Esophagus muscularis mucosa (tissue), 4 donors: Measurements from ENCODE around the gene OXCT1. TPM values are rescaled to one million over a fixed set of nuclear protein-coding genes. Genes with fewer than 3 reads are reported as not detected.
"Not testable (repeated sequence)": the region's sequence is repeated elsewhere in the genome, so short reads cannot be mapped to it uniquely, and the experiment has no call there.

Experiments used
- DNase-seq: peaks from one replicate; pipeline ENCODE4 v3.0.0-alpha.2; 2017; ENCODE audit errors: extremely low spot score
- H3K27ac ChIP-seq, 4 donors: fragments of 200-600 bp; sonication (generic); replicated peaks in 1 of 4; 1 replicate in 3 of 4; 2 replicates in 1 of 4; pipeline ENCODE4 v1.5.1; 2016 to 2019; ENCODE audit warnings: mild to moderate bottlenecking in 1 of 4
- H3K27me3 ChIP-seq, 4 donors: fragments of 200-600 bp; sonication (generic); one replicate each; pipeline versions ENCODE4 v1.5.1 to v1.6.0; 2016 to 2019
- H3K36me3 ChIP-seq, 4 donors: fragments of 200-600 bp; sonication (generic); one replicate each; pipeline ENCODE4 v1.5.1; 2016 to 2019
- H3K4me1 ChIP-seq, 4 donors: fragments of 200-600 bp; sonication (generic); one replicate each; pipeline ENCODE4 v1.5.1; 2016 to 2019
- H3K4me3 ChIP-seq, 4 donors: fragments of 200-600 bp; sonication (generic); 1 replicate in 2 of 4; 2 replicates in 2 of 4; pipeline ENCODE4 v1.5.1; 2016 to 2019; ENCODE audit warnings: mild to moderate bottlenecking in 4 of 4, moderate library complexity in 1 of 4
- H3K9me3 ChIP-seq, 4 donors: fragments of 200-600 bp; sonication (generic); 1 replicate in 3 of 4; 2 replicates in 1 of 4; pipeline ENCODE4 v1.5.1; 2016 to 2019
- CTCF ChIP-seq, 3 experiments: fragments of 200-600 bp in 2 of 3; fragments of 450-650 bp in 1 of 3; sonication (generic) in 2 of 3; IDR thresholded peaks; one replicate each; pipeline ENCODE4 v1.5.1; 2017 to 2019; ENCODE audit warnings: antibody characterized with exemption in 3 of 3, mild to moderate bottlenecking in 2 of 3, moderate library complexity in 1 of 3
- EP300 ChIP-seq: sonication (generic); formaldehyde crosslinking; IDR thresholded peaks from one replicate; pipeline ENCODE4 v1.6.1; 2017; ENCODE audit warnings: antibody characterized with exemption
- POLR2A ChIP-seq: fragments of 450-650 bp; IDR thresholded peaks from one replicate; pipeline ENCODE4 v1.6.1; 2017; ENCODE audit warnings: antibody characterized with exemption, moderate library complexity, mild to moderate bottlenecking, low read depth
- POLR2AphosphoS5 ChIP-seq, 2 donors: sonication (generic); formaldehyde crosslinking; IDR thresholded peaks; one replicate each; pipeline ENCODE4 v1.6.1; 2017; ENCODE audit warnings: antibody characterized with exemption in 2 of 2
- WGBS: methylation state at CpG from one replicate; pipeline ENCODE4 v1.1.5; 2018; 5-methylcytosine and 5-hydroxymethylcytosine counted together
- intact Hi-C: fragments of 100-400 bp; cut with DNase I; formaldehyde crosslinking; loops from one replicate; pipeline ENCODE4 v1.15.1; 2023
- total RNA-seq, 4 donors: library from RNA; depleted of rRNA; stranded (reverse); fragments of >200 nt; gene quantifications; one replicate each; pipeline versions ENCODE4 v1.1.0 to v1.2.1, GENCODE V29; 2016

The OXCT1 gene
- total RNA-seq, 4 donors from 2014 or later, result 30.8 to 47.6 (median 37.7) TPM

DNA sequence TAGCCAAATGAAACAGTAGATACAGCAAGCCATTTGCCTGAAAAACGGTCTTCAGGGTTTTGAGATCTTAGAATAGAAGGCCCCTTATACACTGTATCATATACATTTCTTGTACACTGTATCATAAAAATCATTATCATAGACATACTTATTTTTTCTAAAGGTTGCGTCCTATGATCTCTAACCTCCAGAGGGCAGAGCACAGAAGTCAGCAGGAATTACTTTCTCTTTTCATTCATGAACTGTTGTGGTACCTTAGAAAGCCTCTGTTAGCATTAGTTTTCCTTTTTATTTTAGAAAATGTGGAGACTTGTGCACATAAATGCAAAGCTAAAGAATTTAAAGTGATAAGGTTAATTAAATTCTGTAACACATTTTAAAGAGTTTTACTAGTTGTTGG, 115.4 kb downstream of the OXCT1 start:
- Histone ChIP-seq H3K27me3 (no peaks in the 10 kb centered on the region), H3K4me1 (peaks cover 0 to 5% (median 2%) of the 10 kb centered on the region in 4 donors), H3K36me3 (peaks cover 5 to 18% (median 9%) of the 10 kb centered on the region in 4 donors), H3K9me3 (no peaks in the 10 kb centered on the region), H3K4me3 (no peak overlapping the region), H3K27ac (no peak overlapping the region)
- intact Hi-C loops, result no loop called here
- no peak for TF ChIP-seq CTCF (IDR thresholded peaks at IDR 0.05)
- no peak for TF ChIP-seq EP300
- no peak for TF ChIP-seq POLR2AphosphoS5 (IDR thresholded peaks at IDR 0.05)
- TF ChIP-seq POLR2A, result no peak
- 94% methylated on average over 2 of the region's 2 CpGs for WGBS
- no peak for DNase-seq

- Histone ChIP-seq H3K27ac (no peak overlapping the region), H3K4me1 (peaks cover 0 to 12% (median 5%) of the 10 kb centered on the region in 4 donors), H3K9me3 (no peaks in the 10 kb centered on the region), H3K36me3 (peaks cover 5 to 19% (median 10%) of the 10 kb centered on the region in 4 donors), H3K4me3 (no peak overlapping the region), H3K27me3 (no peaks in the 10 kb centered on the region)
- TF ChIP-seq EP300, result no peak
- TF ChIP-seq POLR2AphosphoS5 (IDR thresholded peaks at IDR 0.05), result no peak
- TF ChIP-seq POLR2A, result no peak
- intact Hi-C loops, result no loop called here
- no peak for DNase-seq
Measured at GRCh38 chr5:41751867-41752266, 118.4 kb downstream of the OXCT1 start.

GRCh38 chr5:41748631-41749030, 121.6 kb downstream of the OXCT1 start:
- intact Hi-C loops, result no loop called here
- WGBS, result 90% methylated on average over 2 of the region's 2 CpGs
- no peak for TF ChIP-seq EP300
- no peak for TF ChIP-seq POLR2AphosphoS5 (IDR thresholded peaks at IDR 0.05)
- TF ChIP-seq POLR2A, result no peak
- no peak for TF ChIP-seq CTCF (IDR thresholded peaks at IDR 0.05)
- Histone ChIP-seq H3K27me3 (no peaks in the 10 kb centered on the region), H3K4me3 (no peak overlapping the region), H3K27ac (no peak overlapping the region), H3K4me1 (peaks cover 0 to 12% (median 5%) of the 10 kb centered on the region in 4 donors), H3K9me3 (no peaks in the 10 kb centered on the region), H3K36me3 (peaks cover 6 to 32% (median 10%) of the 10 kb centered on the region in 4 donors)
- no peak for DNase-seq

DNA sequence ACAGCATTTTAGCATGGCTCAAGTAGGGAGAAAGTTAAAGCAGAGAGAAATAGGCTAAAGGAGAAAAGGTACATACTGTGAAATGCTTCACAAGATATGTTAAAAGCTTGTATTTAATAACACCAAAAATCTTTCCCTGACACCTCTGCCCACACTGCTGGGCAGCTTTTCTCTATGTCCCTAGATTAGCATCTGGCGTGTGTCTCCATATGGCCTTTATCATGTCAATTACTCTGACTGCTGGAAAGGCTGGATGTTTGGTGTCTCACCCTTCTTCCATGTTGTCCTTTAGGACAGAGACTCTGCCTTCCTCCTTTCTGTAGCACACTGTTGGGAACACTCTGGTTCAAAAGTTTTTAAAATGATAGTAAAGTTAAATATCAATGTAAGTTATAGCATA, 122.5 kb downstream of the OXCT1 start:
- H3K4me1 ChIP-seq, result peaks cover 0 to 8% (median 2%) of the 10 kb centered on the region in 4 donors
- 100% methylated on average over 1 of the region's 1 CpG for WGBS
- H3K4me3 ChIP-seq, result no peak overlapping the region
- TF ChIP-seq CTCF (IDR thresholded peaks at IDR 0.05), result no peak
- no peak for TF ChIP-seq POLR2AphosphoS5 (IDR thresholded peaks at IDR 0.05)
- no peak for TF ChIP-seq POLR2A
- TF ChIP-seq EP300, result no peak
- no peaks in the 10 kb centered on the region for H3K9me3 ChIP-seq
- H3K27ac ChIP-seq, result no peak overlapping the region
- intact Hi-C loops, result no loop called here
- peaks cover 6 to 32% (median 10%) of the 10 kb centered on the region in 4 donors for H3K36me3 ChIP-seq
- H3K27me3 ChIP-seq, result no peaks in the 10 kb centered on the region
- no peak for DNase-seq

GRCh38 chr5:41747301-41747700, 122.9 kb downstream of the OXCT1 start:
- intact Hi-C loops, result no loop called here
- WGBS, result 22% methylated on average over 1 of the region's 1 CpG
- DNase-seq, result no peak
- Histone ChIP-seq H3K4me3 (no peak overlapping the region), H3K36me3 (peaks cover 6 to 32% (median 10%) of the 10 kb centered on the region in 4 donors), H3K27ac (no peak overlapping the region), H3K27me3 (no peaks in the 10 kb centered on the region), H3K4me1 (peaks cover 0 to 8% (median 2%) of the 10 kb centered on the region in 4 donors), H3K9me3 (no peaks in the 10 kb centered on the region)
- TF ChIP-seq EP300 (no peak), POLR2A (no peak), CTCF (IDR thresholded peaks at IDR 0.05) (no peak), POLR2AphosphoS5 (IDR thresholded peaks at IDR 0.05) (no peak)

DNA sequence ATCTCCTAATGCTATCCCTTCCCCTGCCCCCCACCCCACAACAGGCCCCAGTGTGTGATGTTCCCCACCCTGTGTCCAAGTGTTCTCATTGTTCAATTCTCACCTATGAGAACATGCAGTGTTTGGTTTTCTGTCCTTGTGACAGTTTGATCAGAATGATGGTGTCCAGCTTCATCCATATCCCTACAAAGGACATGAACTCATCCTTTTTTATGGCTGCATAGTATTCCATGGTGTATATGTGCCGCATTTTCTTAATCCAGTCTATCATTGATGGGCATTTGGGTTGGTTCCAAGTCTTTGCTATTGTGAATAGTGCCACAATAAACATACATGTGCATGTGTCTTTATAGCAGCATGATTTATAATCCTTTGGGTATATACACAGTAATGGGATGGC, 127.6 kb downstream of the OXCT1 start:
- peaks cover 10 to 31% (median 18%) of the 10 kb centered on the region in 4 donors for H3K36me3 ChIP-seq
- WGBS, result 100% methylated on average over 1 of the region's 1 CpG
- H3K9me3 ChIP-seq, intact Hi-C loops, H3K27me3 ChIP-seq, H3K4me3 ChIP-seq, H3K27ac ChIP-seq, DNase-seq, H3K4me1 ChIP-seq: not testable (repeated sequence)
